ENCODE data around the gene RUNDC3A.

Gene RUNDC3A

GRCh38 chr17:44262654-44263225 lies 45.7 kb upstream of the RUNDC3A start:
- no peaks in the 10 kb centered on the region for H3K36me3 ChIP-seq (ENCODE audit: insufficient read depth, low read length)
- ATAC-seq (ENCODE audit: insufficient read depth, low read depth): no peak
- TF ChIP-seq EZH2 (IDR thresholded peaks at IDR 0.05; ENCODE audit: borderline replicate concordance, low read depth, low read length, severe bottlenecking): no peak
- no peak for TF ChIP-seq CTCF (IDR thresholded peaks at IDR 0.05; ENCODE audit: borderline replicate concordance, extremely low read depth, low read length, poor library complexity, severe bottlenecking)
- H3K79me2 ChIP-seq (ENCODE audit: insufficient read depth, low read length): no peaks in the 10 kb centered on the region
- no peak overlapping the region for H3K4me2 ChIP-seq (ENCODE audit: insufficient read depth, low read length)
- H2AFZ ChIP-seq (ENCODE audit: low read depth, low read length): no peak overlapping the region
- H3K9me3 ChIP-seq (ENCODE audit: insufficient read depth, low read length, severe bottlenecking): no peaks in the 10 kb centered on the region
- no peaks in the 10 kb centered on the region for H4K20me1 ChIP-seq (ENCODE audit: insufficient read depth, low read length)
- no peaks in the 10 kb centered on the region for H3K4me1 ChIP-seq (ENCODE audit: insufficient read depth, low read length)
- H3K27ac ChIP-seq (ENCODE audit: low read length): no peak overlapping the region
- no peak overlapping the region for H3K4me3 ChIP-seq (ENCODE audit: low read depth in 1 of 2, low read length in 2 of 2)
- peaks cover 2% of the 10 kb centered on the region for H3K27me3 ChIP-seq (ENCODE audit: insufficient read depth, low read length, poor library complexity)
- H3K9ac ChIP-seq (ENCODE audit: low read depth, low read length): no peak overlapping the region
- DNase-seq: no peak

- Histone ChIP-seq H3K36me3 (ENCODE audit: insufficient read depth, low read length) (no peaks in the 10 kb centered on the region), H3K9me3 (ENCODE audit: insufficient read depth, low read length, severe bottlenecking) (no peaks in the 10 kb centered on the region), H3K9ac (ENCODE audit: low read depth, low read length) (no peak overlapping the region), H3K4me3 (ENCODE audit: low read depth in 1 of 2, low read length in 2 of 2) (no peak overlapping the region), H3K4me1 (ENCODE audit: insufficient read depth, low read length) (no peaks in the 10 kb centered on the region), H2AFZ (ENCODE audit: low read depth, low read length) (no peak overlapping the region), H3K27me3 (ENCODE audit: insufficient read depth, low read length, poor library complexity) (peaks cover 2% of the 10 kb centered on the region), H3K4me2 (ENCODE audit: insufficient read depth, low read length) (no peak overlapping the region), H3K79me2 (ENCODE audit: insufficient read depth, low read length) (no peaks in the 10 kb centered on the region), H4K20me1 (ENCODE audit: insufficient read depth, low read length) (no peaks in the 10 kb centered on the region), H3K27ac (ENCODE audit: low read length) (no peak overlapping the region)
- ATAC-seq (ENCODE audit: insufficient read depth, low read depth): no peak
- TF ChIP-seq EZH2 (IDR thresholded peaks at IDR 0.05; ENCODE audit: borderline replicate concordance, low read depth, low read length, severe bottlenecking): no peak
- no peak for TF ChIP-seq CTCF (IDR thresholded peaks at IDR 0.05; ENCODE audit: borderline replicate concordance, extremely low read depth, low read length, poor library complexity, severe bottlenecking)
- DNase-seq: no peak
These were observed 45.0 kb upstream of the RUNDC3A start for GRCh38 chr17:44263345-44263902.

GRCh38 chr17:44266402-44267164 lies 41.8 kb upstream of the RUNDC3A start:
- H3K36me3 ChIP-seq (ENCODE audit: insufficient read depth, low read length): no peaks in the 10 kb centered on the region
- H4K20me1 ChIP-seq (ENCODE audit: insufficient read depth, low read length): no peaks in the 10 kb centered on the region
- no peak overlapping the region for H2AFZ ChIP-seq (ENCODE audit: low read depth, low read length)
- H3K9me3 ChIP-seq (ENCODE audit: insufficient read depth, low read length, severe bottlenecking): no peaks in the 10 kb centered on the region
- TF ChIP-seq CTCF (IDR thresholded peaks at IDR 0.05; ENCODE audit: borderline replicate concordance, extremely low read depth, low read length, poor library complexity, severe bottlenecking): no peak
- no peak for TF ChIP-seq EZH2 (IDR thresholded peaks at IDR 0.05; ENCODE audit: borderline replicate concordance, low read depth, low read length, severe bottlenecking)
- no peaks in the 10 kb centered on the region for H3K79me2 ChIP-seq (ENCODE audit: insufficient read depth, low read length)
- no peak overlapping the region for H3K27ac ChIP-seq (ENCODE audit: low read length)
- no peak overlapping the region for H3K4me3 ChIP-seq (ENCODE audit: low read depth in 1 of 2, low read length in 2 of 2)
- H3K27me3 ChIP-seq (ENCODE audit: insufficient read depth, low read length, poor library complexity): peaks cover 2% of the 10 kb centered on the region
- ATAC-seq (ENCODE audit: insufficient read depth, low read depth): no peak
- no peak for DNase-seq
- H3K9ac ChIP-seq (ENCODE audit: low read depth, low read length): no peak overlapping the region
- no peak overlapping the region for H3K4me2 ChIP-seq (ENCODE audit: insufficient read depth, low read length)
- no peaks in the 10 kb centered on the region for H3K4me1 ChIP-seq (ENCODE audit: insufficient read depth, low read length)
